ENCODE data around the gene KDM1B.

DNA sequence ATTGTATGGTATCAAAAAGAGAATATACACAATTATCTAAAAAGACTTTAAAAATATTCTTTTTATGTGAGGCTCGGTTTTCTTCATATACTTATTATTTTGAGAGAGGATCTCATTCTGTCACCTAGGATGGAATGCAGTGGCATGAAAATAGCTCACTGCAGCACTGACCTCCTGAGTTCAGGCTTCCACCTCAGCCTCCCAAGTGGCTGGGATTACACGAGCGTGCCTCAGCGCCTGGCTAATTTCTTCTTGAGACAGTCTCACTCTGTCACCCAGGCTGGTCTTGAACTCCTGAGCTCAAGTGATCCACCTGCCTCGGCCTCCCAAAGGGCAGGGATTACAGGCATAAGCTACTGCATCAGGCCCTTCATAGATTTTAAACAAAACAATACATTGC, 98.4 kb downstream of the KDM1B start:
- TF ChIP-seq, protein P1, sequence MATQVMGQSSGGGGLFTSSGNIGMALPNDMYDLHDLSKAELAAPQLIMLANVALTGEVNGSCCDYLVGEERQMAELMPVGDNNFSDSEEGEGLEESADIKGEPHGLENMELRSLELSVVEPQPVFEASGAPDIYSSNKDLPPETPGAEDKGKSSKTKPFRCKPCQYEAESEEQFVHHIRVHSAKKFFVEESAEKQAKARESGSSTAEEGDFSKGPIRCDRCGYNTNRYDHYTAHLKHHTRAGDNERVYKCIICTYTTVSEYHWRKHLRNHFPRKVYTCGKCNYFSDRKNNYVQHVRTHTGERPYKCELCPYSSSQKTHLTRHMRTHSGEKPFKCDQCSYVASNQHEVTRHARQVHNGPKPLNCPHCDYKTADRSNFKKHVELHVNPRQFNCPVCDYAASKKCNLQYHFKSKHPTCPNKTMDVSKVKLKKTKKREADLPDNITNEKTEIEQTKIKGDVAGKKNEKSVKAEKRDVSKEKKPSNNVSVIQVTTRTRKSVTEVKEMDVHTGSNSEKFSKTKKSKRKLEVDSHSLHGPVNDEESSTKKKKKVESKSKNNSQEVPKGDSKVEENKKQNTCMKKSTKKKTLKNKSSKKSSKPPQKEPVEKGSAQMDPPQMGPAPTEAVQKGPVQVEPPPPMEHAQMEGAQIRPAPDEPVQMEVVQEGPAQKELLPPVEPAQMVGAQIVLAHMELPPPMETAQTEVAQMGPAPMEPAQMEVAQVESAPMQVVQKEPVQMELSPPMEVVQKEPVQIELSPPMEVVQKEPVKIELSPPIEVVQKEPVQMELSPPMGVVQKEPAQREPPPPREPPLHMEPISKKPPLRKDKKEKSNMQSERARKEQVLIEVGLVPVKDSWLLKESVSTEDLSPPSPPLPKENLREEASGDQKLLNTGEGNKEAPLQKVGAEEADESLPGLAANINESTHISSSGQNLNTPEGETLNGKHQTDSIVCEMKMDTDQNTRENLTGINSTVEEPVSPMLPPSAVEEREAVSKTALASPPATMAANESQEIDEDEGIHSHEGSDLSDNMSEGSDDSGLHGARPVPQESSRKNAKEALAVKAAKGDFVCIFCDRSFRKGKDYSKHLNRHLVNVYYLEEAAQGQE (tag by site-specific recombination; IDR thresholded peaks at IDR 0.05), result no peak
- TF ChIP-seq ZNF138 (tag by site-specific recombination; IDR thresholded peaks at IDR 0.05; ENCODE audit: borderline replicate concordance), result no peak
- no peak for TF ChIP-seq ZNF302 (tag by site-specific recombination; IDR thresholded peaks at IDR 0.05; ENCODE audit: low read depth)
- no peak for TF ChIP-seq SALL2 (tag by site-specific recombination; IDR thresholded peaks at IDR 0.05; ENCODE audit: borderline replicate concordance)
- TF ChIP-seq ZBTB17 (tag by site-specific recombination; IDR thresholded peaks at IDR 0.05), result no peak
- TF ChIP-seq, protein P2, sequence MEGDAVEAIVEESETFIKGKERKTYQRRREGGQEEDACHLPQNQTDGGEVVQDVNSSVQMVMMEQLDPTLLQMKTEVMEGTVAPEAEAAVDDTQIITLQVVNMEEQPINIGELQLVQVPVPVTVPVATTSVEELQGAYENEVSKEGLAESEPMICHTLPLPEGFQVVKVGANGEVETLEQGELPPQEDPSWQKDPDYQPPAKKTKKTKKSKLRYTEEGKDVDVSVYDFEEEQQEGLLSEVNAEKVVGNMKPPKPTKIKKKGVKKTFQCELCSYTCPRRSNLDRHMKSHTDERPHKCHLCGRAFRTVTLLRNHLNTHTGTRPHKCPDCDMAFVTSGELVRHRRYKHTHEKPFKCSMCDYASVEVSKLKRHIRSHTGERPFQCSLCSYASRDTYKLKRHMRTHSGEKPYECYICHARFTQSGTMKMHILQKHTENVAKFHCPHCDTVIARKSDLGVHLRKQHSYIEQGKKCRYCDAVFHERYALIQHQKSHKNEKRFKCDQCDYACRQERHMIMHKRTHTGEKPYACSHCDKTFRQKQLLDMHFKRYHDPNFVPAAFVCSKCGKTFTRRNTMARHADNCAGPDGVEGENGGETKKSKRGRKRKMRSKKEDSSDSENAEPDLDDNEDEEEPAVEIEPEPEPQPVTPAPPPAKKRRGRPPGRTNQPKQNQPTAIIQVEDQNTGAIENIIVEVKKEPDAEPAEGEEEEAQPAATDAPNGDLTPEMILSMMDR (tag by site-specific recombination; IDR thresholded peaks at IDR 0.05), result no peak
- no peak for TF ChIP-seq PRDM4 (tag by site-specific recombination; IDR thresholded peaks at IDR 0.05)
- TF ChIP-seq ZNF174 (tag by site-specific recombination; IDR thresholded peaks at IDR 0.05), result no peak
- TF ChIP-seq ZNF121 (tag by site-specific recombination; IDR thresholded peaks at IDR 0.05), result no peak
- TF ChIP-seq ZBTB44 (tag by site-specific recombination; IDR thresholded peaks at IDR 0.05), result no peak
- TF ChIP-seq AEBP2 (tag by site-specific recombination; IDR thresholded peaks at IDR 0.05; ENCODE audit: borderline replicate concordance), result no peak
